Erythroblast (primary cell): ENCODE results near the gene PLA2G15.
A peak's percentile ranks its signal among the peaks of the same experiment; 100 is the strongest.
"Not testable (repeated sequence)": the region's sequence is repeated elsewhere in the genome, so short reads cannot be mapped to it uniquely, and the experiment has no call there.

Source experiments
- DNase-seq, 2 experiments: peaks; one replicate each; lab custom pipeline; 2025; lab: John Stamatoyannopoulos, UW
- GATA1 ChIP-seq: IDR thresholded peaks from 2 replicates; pipeline ENCODE4 v1.6.1; 2011; ENCODE audit warnings: low read depth, mild to moderate bottlenecking, control low read depth, low read length, moderate library complexity
- POLR2A ChIP-seq: IDR thresholded peaks from 2 replicates; pipeline ENCODE4 v1.6.1; 2011; ENCODE audit warnings: mild to moderate bottlenecking, low read length

PLA2G15 gene

DNA sequence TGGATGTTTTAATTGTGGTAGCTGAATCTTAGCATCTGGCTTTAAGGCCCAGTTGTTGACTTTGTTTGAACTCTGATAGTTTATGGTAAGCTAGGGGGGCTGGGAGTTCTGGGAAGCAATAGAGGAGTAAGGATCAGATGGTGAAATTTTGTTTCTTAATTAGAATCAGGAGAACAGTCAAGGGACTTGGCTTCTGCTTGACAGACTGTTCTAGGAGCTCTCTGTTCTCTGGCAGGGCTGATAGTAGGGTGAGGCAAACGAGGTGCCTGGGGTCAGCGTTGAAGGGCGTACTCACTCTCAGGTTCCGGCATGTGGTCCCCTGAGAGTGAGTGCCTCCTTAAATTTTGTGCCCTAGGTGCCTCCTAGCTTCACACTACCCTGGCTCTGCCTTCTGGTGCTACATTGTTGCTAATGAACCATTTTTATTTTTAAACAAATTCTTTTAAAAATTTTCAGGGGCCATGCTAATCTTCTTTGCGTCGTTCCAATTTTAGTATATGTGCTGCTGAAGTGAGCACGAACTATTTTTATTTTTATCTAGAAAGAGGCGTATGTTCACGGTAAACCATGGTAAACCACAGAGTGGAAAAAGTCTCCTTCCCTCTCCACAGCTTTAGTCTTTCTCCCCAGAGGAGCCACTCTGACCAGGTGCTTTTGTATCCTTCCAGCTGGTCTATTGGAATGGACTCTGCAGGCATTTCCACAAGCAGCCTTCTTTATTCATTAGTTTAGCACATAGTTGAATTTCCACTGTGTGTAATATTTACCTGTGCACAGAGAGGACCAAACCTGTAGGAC, 38.8 kb downstream of the PLA2G15 start:
- no peak for TF ChIP-seq GATA1
- no peak for TF ChIP-seq POLR2A

DNA sequence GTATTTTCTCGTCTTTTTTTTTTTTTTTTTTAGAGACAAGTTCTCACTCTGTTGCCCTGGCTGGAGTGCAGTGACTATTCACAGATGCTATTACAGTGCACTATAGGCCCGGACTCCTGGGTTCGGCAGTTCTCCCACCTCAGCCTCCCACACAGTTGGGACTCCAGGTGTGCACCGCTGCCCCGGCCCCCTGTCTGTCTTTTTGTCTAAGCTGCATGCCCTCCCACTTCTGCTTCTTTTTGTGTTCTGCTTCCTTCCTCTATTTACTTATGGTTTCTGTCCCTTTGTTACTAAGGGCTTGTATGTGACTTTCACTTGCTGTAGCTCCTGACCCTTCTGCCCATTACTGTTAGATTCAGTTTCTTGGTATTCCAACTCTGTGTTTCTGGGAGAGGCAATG, 39.7 kb downstream of the PLA2G15 start:
- DNase-seq: no peak
- TF ChIP-seq POLR2A (no peak), GATA1 (no peak)

More for the DNA sequence above, 38.8 kb downstream of the PLA2G15 start:
- DNase-seq: no peak

DNA sequence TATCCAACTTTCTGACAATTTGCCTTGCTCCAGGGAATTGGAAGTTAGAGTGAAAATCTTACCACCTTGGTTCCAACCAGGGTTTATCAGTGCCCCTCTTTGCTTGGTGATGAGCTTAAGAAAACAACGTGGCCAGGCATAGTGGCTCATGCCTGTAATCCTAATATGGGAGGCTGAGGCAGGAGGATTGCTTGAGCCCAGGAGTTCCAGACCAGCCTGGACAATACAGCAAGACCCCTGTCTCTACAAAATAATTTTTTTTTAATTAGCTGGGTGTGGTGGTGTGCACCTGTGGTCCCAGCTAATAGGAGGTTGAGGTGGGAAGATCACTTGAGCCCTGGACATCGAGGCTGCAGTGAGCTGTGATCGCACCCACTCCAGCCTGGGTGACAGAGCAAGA, 40.5 kb downstream of the PLA2G15 start:
- TF ChIP-seq GATA1 (no peak), POLR2A (no peak)
- no peak for DNase-seq

DNA sequence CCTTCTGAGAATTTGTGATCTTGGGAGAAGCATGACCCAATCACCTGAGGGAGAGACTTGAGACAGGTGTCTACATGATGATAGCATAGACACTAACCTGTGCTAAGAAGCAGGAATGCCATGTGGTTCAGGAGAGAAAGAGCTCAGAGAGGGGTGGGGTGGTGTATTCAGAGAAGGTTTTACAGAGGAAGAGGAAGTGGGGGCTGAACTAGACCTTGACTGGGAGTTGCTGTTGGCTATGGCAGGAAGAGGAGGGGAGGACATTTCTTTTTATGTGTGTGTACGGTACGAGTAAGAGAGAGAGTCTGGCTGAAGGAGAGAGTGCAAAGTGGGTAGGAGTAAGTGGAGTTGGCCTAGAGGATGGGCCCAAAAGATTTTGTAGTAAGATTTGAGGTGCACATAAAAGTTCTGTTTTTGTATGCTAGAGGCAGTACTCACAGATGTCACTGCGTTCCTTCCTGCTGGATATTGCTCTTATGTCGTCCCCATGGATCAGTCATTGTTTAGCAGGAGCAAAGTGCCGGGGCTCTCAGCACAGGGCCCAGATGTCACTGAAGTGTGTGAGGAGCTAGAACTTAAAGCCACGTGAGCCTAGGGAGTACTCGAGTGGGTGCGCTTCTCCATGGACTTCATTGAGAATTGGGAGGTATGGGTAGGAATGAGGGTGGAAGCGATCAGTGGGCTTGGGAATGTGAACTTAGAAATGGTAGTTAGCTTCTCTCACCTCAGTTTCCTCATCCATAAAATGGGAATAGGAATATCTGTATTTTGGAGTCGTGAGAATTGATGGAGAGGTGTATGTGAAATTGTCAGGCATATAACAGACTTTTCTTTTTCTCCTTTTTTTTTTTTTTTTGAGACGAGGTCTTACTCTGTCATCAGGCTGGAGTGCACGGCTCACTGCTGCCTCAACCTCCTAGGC, 41.2 kb downstream of the PLA2G15 start:
- DNase-seq: no peak
- TF ChIP-seq POLR2A: no peak
- no peak for TF ChIP-seq GATA1

DNA sequence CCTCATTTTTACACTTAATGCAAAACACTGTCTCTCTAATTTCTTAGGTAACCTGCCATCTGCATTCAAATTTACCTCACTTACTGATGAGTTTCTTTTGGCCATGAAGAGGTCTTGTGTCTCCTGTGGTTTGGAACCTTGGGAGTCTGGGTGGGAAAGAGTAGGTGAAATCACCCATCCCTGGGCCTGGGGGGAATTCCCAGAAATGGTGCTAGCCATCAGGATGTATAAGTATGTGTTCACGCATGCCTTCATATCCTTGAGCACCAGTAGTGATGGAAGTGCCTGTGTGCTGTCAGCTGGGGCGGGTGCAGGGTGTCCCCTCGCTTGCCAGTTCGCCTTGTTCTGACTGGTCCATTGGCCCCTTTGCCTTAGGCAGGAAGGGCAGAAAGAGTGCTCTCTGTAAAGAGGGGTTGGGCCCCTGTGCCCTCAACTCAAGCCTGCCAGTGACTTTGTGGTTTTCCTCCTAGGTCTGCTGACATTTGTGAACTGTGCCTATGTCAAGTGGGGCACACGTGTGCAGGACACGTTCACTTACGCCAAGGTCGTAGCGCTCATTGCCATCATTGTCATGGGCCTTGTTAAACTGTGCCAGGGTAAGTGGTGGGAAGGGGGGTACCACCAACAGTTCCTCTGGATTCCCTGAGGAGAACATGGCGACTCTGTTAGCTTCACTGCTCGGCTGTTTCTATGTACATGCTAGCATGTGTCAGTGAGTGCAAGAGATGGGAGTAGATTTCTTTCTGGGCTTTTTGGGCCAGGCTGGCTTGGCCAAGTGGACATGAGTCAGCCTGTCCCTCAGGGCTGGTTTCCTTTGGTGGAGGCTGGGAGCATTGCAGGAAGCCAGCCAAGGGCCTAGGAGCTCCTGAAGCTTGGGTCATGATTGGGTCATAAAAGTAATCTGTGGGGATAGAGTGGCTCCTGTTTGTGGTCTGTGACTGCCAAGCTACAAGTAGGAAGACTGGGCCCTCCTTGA, 42.4 kb downstream of the PLA2G15 start:
- no peak for TF ChIP-seq POLR2A
- no peak for TF ChIP-seq GATA1
- no peak for DNase-seq

GRCh38 chr16:68288252-68288650, 43.1 kb downstream of the PLA2G15 start:
- no peak for DNase-seq
- no peak for TF ChIP-seq GATA1
- no peak for TF ChIP-seq POLR2A

- not testable (repeated sequence) for DNase-seq
Observed at GRCh38 chr16:68288796-68289195, 43.6 kb downstream of the PLA2G15 start.

GRCh38 chr16:68289202-68289601, 44.0 kb downstream of the PLA2G15 start:
- DNase-seq: no peak
- no peak for TF ChIP-seq POLR2A
- no peak for TF ChIP-seq GATA1

GRCh38 chr16:68289621-68290329, 44.6 kb downstream of the PLA2G15 start:
- TF ChIP-seq GATA1 (no peak), POLR2A (no peak)
- peak; percentile 82 to 84 for DNase-seq

DNA sequence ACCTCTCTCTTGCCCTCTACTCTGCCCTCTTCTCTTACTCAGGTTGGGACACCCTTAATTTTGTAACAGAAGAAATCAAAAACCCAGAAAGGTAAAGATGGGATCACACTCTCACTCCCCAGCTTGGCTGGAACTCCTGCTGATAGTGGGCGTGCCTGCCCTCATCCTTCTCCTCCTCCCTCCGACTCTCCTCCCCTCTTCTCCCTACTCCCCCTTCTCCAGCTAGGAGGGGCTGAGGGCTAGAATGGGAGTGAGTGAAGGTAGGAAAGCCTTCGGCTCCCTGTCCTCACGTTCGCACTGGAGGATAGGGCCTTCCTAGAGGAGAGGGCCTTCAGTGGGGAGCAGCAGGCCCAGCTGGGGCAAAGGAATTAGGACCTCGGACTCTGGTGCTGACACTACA, 45.3 kb downstream of the PLA2G15 start:
- no peak for DNase-seq
- TF ChIP-seq GATA1 (no peak), POLR2A (no peak)

DNA sequence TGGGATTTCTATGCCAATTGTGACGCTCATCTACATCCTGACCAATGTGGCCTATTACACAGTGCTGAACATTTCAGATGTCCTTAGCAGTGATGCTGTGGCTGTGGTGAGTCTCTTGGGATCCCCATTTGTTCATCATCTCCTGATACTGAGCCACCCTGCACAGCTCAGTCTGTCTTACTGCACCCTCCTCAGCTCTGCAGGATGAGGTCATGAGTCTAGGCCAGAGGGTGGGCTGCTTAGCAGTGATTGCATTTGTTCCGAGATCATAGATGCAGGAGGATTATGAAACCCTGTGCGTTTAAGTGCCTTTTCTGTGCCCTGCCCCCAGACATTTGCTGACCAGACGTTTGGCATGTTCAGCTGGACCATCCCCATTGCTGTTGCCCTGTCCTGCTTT, 46.1 kb downstream of the PLA2G15 start:
- no peak for DNase-seq
- no peak for TF ChIP-seq POLR2A
- TF ChIP-seq GATA1: no peak

GRCh38 chr16:68292425-68292824, 47.3 kb downstream of the PLA2G15 start:
- DNase-seq: no peak
- TF ChIP-seq GATA1 (no peak), POLR2A (no peak)

DNA sequence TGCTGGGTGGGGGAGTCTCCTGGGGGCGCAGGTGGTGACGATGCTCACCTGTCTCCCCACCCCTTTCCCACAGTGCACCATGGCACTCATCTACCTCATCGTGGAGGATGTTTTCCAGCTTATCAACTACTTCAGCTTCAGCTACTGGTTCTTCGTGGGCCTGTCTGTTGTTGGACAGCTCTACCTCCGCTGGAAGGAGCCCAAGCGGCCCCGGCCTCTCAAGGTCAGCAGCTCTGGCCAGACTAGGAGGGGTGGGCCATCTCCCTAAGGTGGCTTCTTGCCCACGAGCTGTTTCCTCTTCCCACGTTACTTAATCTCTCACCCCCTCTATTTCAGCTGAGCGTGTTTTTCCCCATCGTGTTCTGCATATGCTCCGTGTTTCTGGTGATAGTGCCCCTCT, 51.1 kb downstream of the PLA2G15 start:
- DNase-seq: no peak
- TF ChIP-seq GATA1 (no peak), POLR2A (no peak)
